GM21526 (cell line): ENCODE results near the gene STEAP2.
A peak's percentile ranks its signal among the peaks of the same experiment; 100 is the strongest.

Experiments used
- ATAC-seq: cut with Tn5 transposase; IDR thresholded peaks from one replicate; pipeline ENCODE4 v1.9.1; 2021; ENCODE audit warnings: moderate library complexity; ENCODE audit not compliant: unreplicated experiment, low FRiP score

Gene STEAP2

DNA sequence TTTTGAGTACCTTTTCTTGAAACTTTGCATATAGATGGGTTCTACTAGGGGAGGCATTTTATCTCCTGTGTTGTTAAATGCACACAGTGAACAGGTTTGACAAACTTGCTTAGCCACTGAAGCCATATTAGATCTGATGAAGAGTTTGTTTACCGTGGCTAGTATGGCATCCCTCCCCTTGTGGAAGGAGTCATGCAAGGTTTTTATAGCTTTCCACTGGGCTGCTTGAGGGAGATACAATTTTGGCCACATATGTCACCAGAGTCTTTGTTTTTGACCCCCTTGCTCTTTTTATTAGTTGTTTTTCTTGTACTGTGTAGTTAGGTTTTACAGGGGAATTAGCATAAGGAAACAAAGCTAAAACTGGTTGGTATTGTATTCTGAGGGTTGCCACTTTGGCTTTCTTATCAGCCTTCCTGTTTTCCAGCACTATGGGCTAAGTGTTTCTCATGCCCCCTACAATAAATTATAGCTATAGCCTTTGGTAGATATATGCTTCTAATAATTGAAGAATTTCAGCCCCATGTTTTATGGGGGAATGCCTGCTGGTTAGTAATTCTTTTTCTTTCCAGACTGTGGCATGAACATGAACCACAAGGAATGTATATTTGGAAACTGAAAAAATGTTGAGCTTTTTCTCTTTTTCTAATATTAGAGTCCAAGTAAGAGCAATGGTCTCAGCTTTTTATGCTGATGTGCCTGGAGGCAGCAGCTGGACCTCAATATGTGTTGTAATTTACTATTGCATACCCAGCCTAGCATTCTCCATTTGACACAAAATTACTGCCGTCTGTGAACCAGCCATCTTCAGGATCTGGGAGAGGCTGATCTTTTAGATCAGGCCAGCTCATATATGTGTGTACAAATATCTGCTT lies 18.4 kb upstream of the STEAP2 start:
- no peak for ATAC-seq

GRCh38 chr7:90194911-90195809 lies 16.4 kb upstream of the STEAP2 start:
- ATAC-seq = no peak

DNA sequence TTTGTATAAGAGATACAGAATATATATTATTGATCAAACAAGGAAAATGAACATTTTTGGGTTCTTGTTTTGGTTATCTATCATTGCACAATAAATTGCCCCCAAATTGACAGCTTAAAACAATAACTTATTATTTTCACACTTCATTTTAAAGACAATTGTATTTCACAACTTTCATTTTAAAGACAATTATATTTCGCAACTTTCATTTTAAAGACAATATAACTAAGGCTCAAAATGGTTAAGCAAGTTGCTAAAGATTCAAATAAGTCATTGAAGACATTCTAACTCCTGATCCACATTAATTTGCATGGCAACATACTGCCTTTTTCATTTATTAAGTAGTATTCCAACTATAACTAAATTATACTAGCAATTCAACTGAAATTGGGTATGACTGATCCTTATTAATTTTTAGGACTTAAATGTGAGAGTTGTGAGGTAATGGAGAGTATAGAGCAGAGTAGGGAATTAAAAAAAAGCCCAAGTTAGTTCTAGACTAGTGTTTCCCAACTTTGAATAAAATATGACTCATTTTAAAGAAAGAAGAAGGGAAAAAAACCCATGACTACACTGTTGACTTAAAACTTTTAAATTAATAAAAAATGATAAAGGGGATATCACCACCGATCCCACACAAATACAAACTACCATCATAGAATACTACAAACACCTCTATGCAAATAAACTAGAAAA lies 9.9 kb upstream of the STEAP2 start:
- ATAC-seq = no peak

- ATAC-seq = no peak
Observed at GRCh38 chr7:90207956-90208355, 3.6 kb upstream of the STEAP2 start.

DNA sequence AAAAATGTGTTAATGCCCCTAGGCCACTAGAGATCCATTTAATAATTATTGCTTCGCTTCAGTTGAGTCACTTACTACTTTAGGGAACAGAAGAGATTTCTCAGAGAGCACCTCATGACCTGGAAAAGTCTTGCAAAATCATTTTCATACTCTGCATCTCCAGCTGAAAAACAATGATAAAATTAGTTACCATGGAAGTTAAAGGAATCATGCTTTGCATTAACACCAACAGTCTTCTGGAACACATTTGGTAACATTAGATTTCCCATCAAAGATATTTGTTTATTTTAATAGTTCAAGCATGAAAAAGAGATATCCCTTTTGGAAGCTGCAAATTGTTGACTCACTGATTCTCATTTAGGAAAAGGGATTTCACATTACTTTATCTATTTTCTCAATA lies 1.8 kb upstream of the STEAP2 start:
- no peak for ATAC-seq

DNA sequence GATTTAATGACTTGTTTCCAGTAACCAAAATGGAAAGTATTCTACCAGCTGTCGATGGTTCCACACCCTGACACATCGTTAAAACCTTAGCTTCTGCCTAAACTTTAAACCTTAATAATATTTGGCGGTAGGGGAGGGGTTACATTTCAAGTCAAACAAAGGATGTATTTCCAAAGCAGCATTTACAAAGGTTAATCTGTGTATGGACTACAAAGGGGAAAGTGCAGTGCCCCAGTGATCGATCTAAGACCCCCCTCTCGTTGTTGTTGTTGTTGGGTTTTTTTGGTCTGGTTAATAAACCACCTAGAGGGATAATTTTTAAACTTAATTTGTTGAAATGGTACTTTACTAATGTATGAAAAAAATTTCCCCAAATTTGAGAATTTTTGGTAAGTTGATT lies 1.1 kb upstream of the STEAP2 start:
- ATAC-seq = no peak

DNA sequence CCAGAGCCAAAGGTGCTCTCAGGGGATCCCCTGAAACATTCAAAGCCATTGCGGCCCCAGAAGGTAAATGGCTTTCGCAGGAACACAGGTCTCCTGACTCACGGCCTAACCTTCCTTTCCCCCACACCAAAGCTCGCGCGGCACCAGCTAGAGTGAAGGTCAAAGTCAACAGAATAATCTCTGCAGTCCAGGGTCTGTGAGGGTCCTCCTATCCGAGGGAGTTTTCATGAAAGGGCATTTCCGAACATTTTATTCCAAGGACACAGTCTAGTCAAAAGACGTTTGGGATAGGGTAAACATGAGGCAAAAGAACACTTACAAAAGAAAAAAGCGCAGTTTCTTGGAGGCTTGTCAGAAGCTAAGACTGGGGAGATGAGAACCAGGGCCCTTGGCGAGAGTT lies 559 bp upstream of the STEAP2 start:
- peak; percentile 5 for ATAC-seq

GRCh38 chr7:90212149-90212495 lies 582 bp downstream of the STEAP2 start:
- ATAC-seq = no peak

GRCh38 chr7:90213521-90213920 lies 2.0 kb downstream of the STEAP2 start:
- no peak for ATAC-seq

GRCh38 chr7:90216080-90216674 lies 4.6 kb downstream of the STEAP2 start:
- ATAC-seq = no peak

DNA sequence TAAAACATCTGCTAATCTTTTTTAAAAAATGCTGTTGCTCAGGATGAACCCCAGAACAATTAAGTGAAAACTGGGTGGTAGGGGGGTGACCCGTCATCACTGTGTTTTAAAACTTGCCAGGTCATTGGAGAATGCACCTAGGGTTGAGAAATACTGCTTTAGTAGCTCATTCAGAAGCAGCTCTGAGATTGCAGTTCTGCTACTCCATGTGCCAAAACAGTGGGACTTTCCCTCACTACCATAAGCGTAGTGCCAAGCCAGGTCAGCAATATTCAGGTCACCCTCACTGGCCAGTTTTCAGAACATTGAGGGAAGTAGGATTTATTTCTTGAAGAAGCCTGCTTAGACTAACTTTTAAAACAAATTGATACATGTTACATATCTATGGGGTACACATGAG lies 5.2 kb downstream of the STEAP2 start:
- ATAC-seq = no peak

DNA sequence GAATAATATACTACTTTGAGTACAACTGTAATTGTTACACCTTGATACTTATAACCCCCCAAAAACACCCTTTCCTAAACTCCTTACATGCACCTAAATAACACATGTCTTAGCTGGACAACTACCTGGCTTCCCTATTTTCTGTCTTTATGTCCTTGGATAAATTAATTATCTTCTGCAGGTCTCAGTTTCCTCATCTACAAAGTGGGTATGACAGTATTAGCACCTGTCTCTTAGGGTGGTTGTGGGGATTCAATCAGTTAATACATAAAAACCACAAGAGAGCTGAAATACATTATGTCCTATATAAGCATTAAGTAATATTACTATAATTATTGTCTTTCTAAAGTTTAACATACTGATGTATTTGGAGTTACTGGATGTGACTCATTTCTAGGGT lies 10.8 kb downstream of the STEAP2 start:
- ATAC-seq = no peak

GRCh38 chr7:90222811-90223725 lies 11.5 kb downstream of the STEAP2 start:
- no peak for ATAC-seq

DNA sequence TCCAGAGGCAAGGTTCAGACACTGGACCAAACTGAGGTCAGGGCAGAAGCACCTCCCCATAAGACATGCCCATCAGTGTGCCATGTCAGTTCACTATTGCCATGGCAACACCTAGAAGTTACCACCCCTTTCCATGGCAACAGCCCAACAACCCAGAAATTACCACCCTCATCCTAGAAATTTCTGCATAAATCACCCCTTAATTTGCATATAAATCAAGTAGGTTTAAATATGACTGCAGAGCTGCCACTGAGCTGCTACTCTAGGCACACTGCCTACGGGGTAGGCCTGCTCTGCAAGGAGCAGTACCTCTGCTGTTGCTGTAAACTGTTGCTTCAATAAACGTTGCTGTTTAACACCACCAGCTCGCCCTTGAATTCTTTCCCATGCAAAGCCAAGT lies 12.7 kb downstream of the STEAP2 start:
- ATAC-seq = no peak

GRCh38 chr7:90225181-90225580 lies 13.6 kb downstream of the STEAP2 start:
- ATAC-seq = no peak

- ATAC-seq = no peak
Observed at GRCh38 chr7:90225601-90226000, 14.1 kb downstream of the STEAP2 start.

GRCh38 chr7:90227259-90227658 lies 15.7 kb downstream of the STEAP2 start:
- no peak for ATAC-seq

DNA sequence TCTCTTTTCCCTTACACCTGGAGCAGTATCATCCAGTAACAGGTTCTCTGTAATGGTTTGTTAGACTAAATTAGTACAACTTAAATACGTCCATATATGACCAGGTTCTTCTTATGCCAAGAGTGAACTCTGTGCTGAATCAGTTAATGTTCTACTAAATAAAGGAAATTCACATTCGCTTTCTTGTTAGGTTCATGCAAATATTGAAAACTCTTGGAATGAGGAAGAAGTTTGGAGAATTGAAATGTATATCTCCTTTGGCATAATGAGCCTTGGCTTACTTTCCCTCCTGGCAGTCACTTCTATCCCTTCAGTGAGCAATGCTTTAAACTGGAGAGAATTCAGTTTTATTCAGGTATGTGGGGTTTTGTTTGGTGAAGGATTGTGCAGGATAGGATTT lies 18.1 kb downstream of the STEAP2 start:
- ATAC-seq = no peak

GRCh38 chr7:90230834-90231233 lies 19.3 kb downstream of the STEAP2 start:
- ATAC-seq = no peak

GRCh38 chr7:90231304-90231703 lies 19.8 kb downstream of the STEAP2 start:
- ATAC-seq = no peak
